ENCODE results near the gene PAM.
"Not testable (repeated sequence)": the region's sequence is repeated elsewhere in the genome, so short reads cannot be mapped to it uniquely, and the experiment has no call there.

The PAM gene

GRCh38 chr5:102981957-102982635, 227.0 kb downstream of the PAM start:
- no peak for DNase-seq (ENCODE audit: low read depth in 2 of 2, low spot score in 1 of 2)

- DNase-seq (ENCODE audit: low read depth in 2 of 2, low spot score in 1 of 2) = no peak
These were observed 231.0 kb downstream of the PAM start for GRCh38 chr5:102986074-102986473.

- no peak for DNase-seq (ENCODE audit: low read depth in 2 of 2, low spot score in 1 of 2)
These were observed 233.4 kb downstream of the PAM start for GRCh38 chr5:102988459-102988858.

GRCh38 chr5:102991802-102992201, 236.7 kb downstream of the PAM start:
- no peak for DNase-seq (ENCODE audit: low read depth in 2 of 2, low spot score in 1 of 2)

- DNase-seq (ENCODE audit: low read depth in 2 of 2, low spot score in 1 of 2) = no peak
These were observed 241.0 kb downstream of the PAM start for GRCh38 chr5:102996011-102996575.

GRCh38 chr5:102998224-102998623, 243.1 kb downstream of the PAM start:
- no peak for DNase-seq (ENCODE audit: low read depth in 2 of 2, low spot score in 1 of 2)

- no peak for DNase-seq (ENCODE audit: low read depth in 2 of 2, low spot score in 1 of 2)
These were observed 244.1 kb downstream of the PAM start for GRCh38 chr5:102999191-102999590.

- not testable (repeated sequence) for DNase-seq (ENCODE audit: low read depth in 2 of 2, low spot score in 1 of 2)
These were observed 244.5 kb downstream of the PAM start for GRCh38 chr5:102999621-103000020.

- no peak for DNase-seq (ENCODE audit: low read depth in 2 of 2, low spot score in 1 of 2)
These were observed 245.0 kb downstream of the PAM start for GRCh38 chr5:103000089-103000488.

GRCh38 chr5:103003872-103004271, 248.8 kb downstream of the PAM start:
- DNase-seq (ENCODE audit: low read depth in 2 of 2, low spot score in 1 of 2) = no peak

GRCh38 chr5:103005276-103005675, 250.2 kb downstream of the PAM start:
- DNase-seq (ENCODE audit: low read depth in 2 of 2, low spot score in 1 of 2) = no peak

- no peak for DNase-seq (ENCODE audit: low read depth in 2 of 2, low spot score in 1 of 2)
These were observed 251.8 kb downstream of the PAM start for GRCh38 chr5:103006921-103007320.

- no peak for DNase-seq (ENCODE audit: low read depth in 2 of 2, low spot score in 1 of 2)
These were observed 255.1 kb downstream of the PAM start for GRCh38 chr5:103010168-103010567.

- no peak for DNase-seq (ENCODE audit: low read depth in 2 of 2, low spot score in 1 of 2)
These were observed 258.9 kb downstream of the PAM start for GRCh38 chr5:103013933-103014552.

GRCh38 chr5:103014983-103015382, 259.9 kb downstream of the PAM start:
- no peak for DNase-seq (ENCODE audit: low read depth in 2 of 2, low spot score in 1 of 2)

- no peak for DNase-seq (ENCODE audit: low read depth in 2 of 2, low spot score in 1 of 2)
These were observed 261.1 kb downstream of the PAM start for GRCh38 chr5:103016167-103016566.

- DNase-seq (ENCODE audit: low read depth in 2 of 2, low spot score in 1 of 2) = no peak
These were observed 264.7 kb downstream of the PAM start for GRCh38 chr5:103019804-103020203.

- no peak for DNase-seq (ENCODE audit: low read depth in 2 of 2, low spot score in 1 of 2)
These were observed 266.2 kb downstream of the PAM start for GRCh38 chr5:103021314-103021713.

- no peak for DNase-seq (ENCODE audit: low read depth in 2 of 2, low spot score in 1 of 2)
These were observed 272.2 kb downstream of the PAM start for GRCh38 chr5:103027267-103027666.

- DNase-seq (ENCODE audit: low read depth in 2 of 2, low spot score in 1 of 2) = no peak
These were observed 276.5 kb downstream of the PAM start for GRCh38 chr5:103031607-103032006.

- DNase-seq (ENCODE audit: low read depth in 2 of 2, low spot score in 1 of 2) = no peak
These were observed 278.6 kb downstream of the PAM start for GRCh38 chr5:103033696-103034095.

- DNase-seq (ENCODE audit: low read depth in 2 of 2, low spot score in 1 of 2) = no peak
These were observed 279.7 kb downstream of the PAM start for GRCh38 chr5:103034662-103035392.
